HCT116 (cell line): Measurements from ENCODE around the gene IGSF21. TPM values are rescaled to one million over a fixed set of nuclear protein-coding genes. Genes with fewer than 3 reads are reported as not detected.

Experiments used
- ATAC-seq: fragments of 200-7000 bp; cut with Tn5 transposase; 2 replicates; pipeline ENCODE4 v1.9.1; 2020; ENCODE audit warnings: mild to moderate bottlenecking, moderate library complexity
- BruUV-seq: library from RNA; stranded (reverse); fragments of 400-500 nt; replicated peaks from 2 replicates; lab custom pipeline; 2021; lab: Mats Ljungman, UMichigan
- CTCF ChIA-PET: fragments of 300-600 bp; sonication (Branson Sonifier 250); formaldehyde crosslinking; loops from one replicate; lab custom pipeline; 2021; ENCODE audit warnings: antibody characterized with exemption; lab: Charles Lee
- POLR2A ChIA-PET: fragments of 300-600, 350-600 bp; sonication (Branson Sonifier 250); formaldehyde crosslinking; loops from one replicate; lab custom pipeline; 2021; ENCODE audit warnings: antibody characterized with exemption; lab: Charles Lee
- RAD21 ChIA-PET, 2 experiments: fragments of 300-600 bp; sonication (Branson Sonifier 250); formaldehyde crosslinking; loops; one replicate each; lab custom pipeline; 2023; ENCODE audit warnings: low total read pairs in 2 of 2; ENCODE audit not compliant: uncharacterized antibody in 2 of 2, unreplicated experiment in 2 of 2, low non-redundant PET in 1 of 2; lab: Charles Lee
- DNase-seq: peaks from one replicate; pipeline ENCODE4 v3.0.0-alpha.2; 2010; ENCODE audit warnings: low read depth, low spot score
- H2AFZ ChIP-seq: fragments of 200-600 bp; shearing (Covaris generic), sonication (generic); 2 replicates; pipeline ENCODE4 v1.6.1; 2017; ENCODE audit warnings: low read depth, mixed run types, mixed read lengths, antibody characterized with exemption, low read length; ENCODE audit not compliant: poor library complexity, severe bottlenecking
- H3K27ac ChIP-seq: 2 replicates; pipeline ENCODE4 v1.5.1; 2012; ENCODE audit warnings: low read depth, low read length
- H3K27me3 ChIP-seq: fragments of 200-600 bp; sonication (generic); 2 replicates; pipeline ENCODE4 v1.6.1; 2016; ENCODE audit warnings: mixed run types, low read length, mixed read lengths; ENCODE audit not compliant: insufficient read depth
- H3K36me3 ChIP-seq, 2 experiments: fragments of 200-500 bp in 1 of 2; fragments of 200-600 bp in 1 of 2; sonication (Bioruptor generic) in 1 of 2; sonication (generic) in 1 of 2; 2 replicates each; pipeline versions ENCODE4 v1.5.1 to v1.6.1; 2014 to 2016; ENCODE audit warnings: low read length in 2 of 2, inconsistent platforms in 1 of 2, mixed read lengths in 1 of 2, mixed run types in 1 of 2; ENCODE audit not compliant: insufficient read depth in 2 of 2, control insufficient read depth in 1 of 2
- H3K4me1 ChIP-seq, 2 experiments: fragments of 200-600 bp in 1 of 2; sonication (generic) in 1 of 2; 2 replicates each; pipeline versions ENCODE4 v1.5.1 to v1.6.1; 2012 to 2017; ENCODE audit warnings: low read length in 2 of 2, inconsistent platforms in 1 of 2, mild to moderate bottlenecking in 1 of 2, mixed read lengths in 1 of 2, mixed run types in 1 of 2, moderate library complexity in 1 of 2; ENCODE audit not compliant: insufficient read depth in 2 of 2, control insufficient read depth in 1 of 2
- H3K4me2 ChIP-seq: fragments of 200-600 bp; sonication (generic); 2 replicates; pipeline ENCODE4 v1.6.1; 2017; ENCODE audit warnings: mixed run types, low read length, mixed read lengths
- H3K4me3 ChIP-seq, 2 experiments: fragments of 200-600 bp in 1 of 2; sonication (generic) in 1 of 2; replicated peaks in 1 of 2; 2 replicates each; pipeline ENCODE4 v1.5.1; 2011 to 2016; ENCODE audit warnings: low read length in 2 of 2, control low read depth in 1 of 2, low read depth in 1 of 2, mild to moderate bottlenecking in 1 of 2, mixed read lengths in 1 of 2, mixed run types in 1 of 2
- H3K79me2 ChIP-seq: fragments of 200-600 bp; sonication (generic); 2 replicates; pipeline ENCODE4 v1.6.1; 2017; ENCODE audit warnings: mild to moderate bottlenecking, mixed run types, low read length, moderate library complexity, mixed read lengths; ENCODE audit not compliant: insufficient read depth
- H3K9ac ChIP-seq: fragments of 200-600 bp; sonication (generic); 2 replicates; pipeline ENCODE4 v1.6.1; 2016; ENCODE audit warnings: low read length, mixed read lengths
- H3K9me2 ChIP-seq: fragments of 200-600 bp; sonication (generic), shearing (Covaris generic); 2 replicates; pipeline ENCODE4 v1.6.1; 2017; ENCODE audit warnings: mixed run types, mild to moderate bottlenecking, moderate library complexity; ENCODE audit not compliant: insufficient read depth
- H3K9me3 ChIP-seq, 2 experiments: fragments of 200-500 bp in 1 of 2; fragments of 200-600 bp in 1 of 2; sonication (Bioruptor generic) in 1 of 2; sonication (generic) in 1 of 2; 2 replicates each; pipeline ENCODE4 v1.6.1; 2014 to 2017; ENCODE audit warnings: low read length in 2 of 2, mixed read lengths in 2 of 2, inconsistent platforms in 1 of 2, low read depth in 1 of 2, mild to moderate bottlenecking in 1 of 2, mixed run types in 1 of 2, moderate library complexity in 1 of 2; ENCODE audit not compliant: control insufficient read depth in 1 of 2, insufficient read depth in 1 of 2
- H4K20me1 ChIP-seq: fragments of 200-600 bp; sonication (generic), shearing (Covaris generic); 2 replicates; pipeline ENCODE4 v1.6.1; 2017; ENCODE audit warnings: mixed run types, mild to moderate bottlenecking, moderate library complexity; ENCODE audit not compliant: insufficient read depth
- ATF3 ChIP-seq: IDR thresholded peaks from 2 replicates; pipeline ENCODE4 v1.6.1; 2012
- CBX3 ChIP-seq: IDR thresholded peaks from 2 replicates; pipeline ENCODE4 v1.6.1; 2012; ENCODE audit warnings: low read depth
- CTCF ChIP-seq, 3 experiments: fragments of 200-600 bp in 1 of 3; sonication (generic) in 1 of 3; IDR thresholded peaks in 2 of 3; conservative IDR thresholded peaks in 1 of 3; 2 replicates each; pipeline ENCODE4 v1.5.1; 2012 to 2017; ENCODE audit warnings: low read depth in 2 of 3, low read length in 2 of 3, antibody characterized with exemption in 1 of 3, borderline replicate concordance in 1 of 3, control low read depth in 1 of 3, mild to moderate bottlenecking in 1 of 3, mixed read lengths in 1 of 3, mixed run types in 1 of 3, moderate library complexity in 1 of 3; ENCODE audit not compliant: insufficient read depth in 1 of 3
- EGR1 ChIP-seq: IDR thresholded peaks from 2 replicates; pipeline ENCODE4 v1.6.1; 2012; ENCODE audit warnings: low read depth
- ELF1 ChIP-seq: IDR thresholded peaks from 2 replicates; pipeline ENCODE4 v1.6.1; 2012; ENCODE audit warnings: low read depth, borderline replicate concordance
- EZH2 ChIP-seq: fragments of 200-600 bp; sonication (generic); IDR thresholded peaks from 2 replicates; pipeline ENCODE4 v1.6.1; 2017; ENCODE audit warnings: antibody characterized with exemption, mixed run types
- MAX ChIP-seq: IDR thresholded peaks from 2 replicates; pipeline ENCODE4 v1.6.1; 2012
- POLR2A ChIP-seq: IDR thresholded peaks from 2 replicates; pipeline ENCODE4 v1.7.0; 2011; ENCODE audit warnings: borderline replicate concordance; ENCODE audit not compliant: insufficient read depth, insufficient read length; ENCODE audit errors: extremely low read depth
- POLR2AphosphoS5 ChIP-seq: IDR thresholded peaks from 2 replicates; pipeline ENCODE4 v1.6.1; 2011; ENCODE audit warnings: mild to moderate bottlenecking, low read depth, low read length, moderate library complexity
- RAD21 ChIP-seq: IDR thresholded peaks from 2 replicates; pipeline ENCODE4 v1.6.1; 2012; ENCODE audit warnings: low read depth, mild to moderate bottlenecking
- REST ChIP-seq: IDR thresholded peaks from 2 replicates; pipeline ENCODE4 v1.6.1; 2012; ENCODE audit warnings: low read depth
- SRF ChIP-seq: IDR thresholded peaks from 2 replicates; pipeline ENCODE4 v1.6.1; 2012; ENCODE audit warnings: low read depth
- YY1 ChIP-seq: IDR thresholded peaks from 2 replicates; pipeline ENCODE4 v1.6.1; 2011; ENCODE audit warnings: low read length, low read depth, moderate library complexity, mild to moderate bottlenecking; ENCODE audit not compliant: insufficient replicate concordance; ENCODE audit errors: extremely low read depth
- ZBTB33 ChIP-seq: IDR thresholded peaks from 2 replicates; pipeline ENCODE4 v1.6.1; 2011; ENCODE audit warnings: mild to moderate bottlenecking, low read length, moderate library complexity; ENCODE audit not compliant: insufficient replicate concordance; ENCODE audit errors: extremely low read depth
- ZNF274 ChIP-seq: fragments of 200-500 bp; sonication (Bioruptor generic); IDR thresholded peaks from 2 replicates; pipeline ENCODE4 v1.6.1; 2014; ENCODE audit warnings: mild to moderate bottlenecking, low read depth, low read length, inconsistent platforms
- intact Hi-C: fragments of 100-400 bp; cut with micrococcal nuclease; formaldehyde crosslinking; loops from 2 replicates; pipeline ENCODE4 v1.10.0; 2022
- total RNA-seq: library from RNA; stranded (reverse); gene quantifications from one replicate; pipeline ENCODE4 v1.2.1, GENCODE V29; 2021; ENCODE audit not compliant: unreplicated experiment

Gene IGSF21
- total RNA-seq, 1 experiment from 2014 or later: not detected

- TF ChIP-seq CTCF (IDR thresholded peaks at IDR 0.05 in 2 of 3, conservative IDR thresholded peaks at IDR 0.05 in 1 of 3; ENCODE audit: borderline replicate concordance in 1 of 3, insufficient read depth in 1 of 3, low read depth in 2 of 3, low read length in 2 of 3) (no peak), EGR1 (no peak), ATF3 (no peak), MAX (no peak), EZH2 (no peak)
Observed at GRCh38 chr1:18093646-18094045, 14.0 kb upstream of the IGSF21 start (continued).

GRCh38 chr1:18094096-18094495, 13.5 kb upstream of the IGSF21 start:
- intact Hi-C loops: loop anchor here (10.0 kb wide), 1 partner anchor 109 kb away; no protein-coding TSS in a partner anchor
- ChIA-PET POLR2A (no interaction called here), CTCF (no interaction called here), RAD21 (no interaction called here)
- no peak overlapping the region for H3K27ac ChIP-seq
- H3K9me2 ChIP-seq: no peaks in the 10 kb centered on the region
- H3K9me3 ChIP-seq: no peaks in the 10 kb centered on the region
- H3K4me2 ChIP-seq: no peak overlapping the region
- H4K20me1 ChIP-seq: no peaks in the 10 kb centered on the region
- no peak overlapping the region for H2AFZ ChIP-seq
- H3K36me3 ChIP-seq: no peaks in the 10 kb centered on the region
- peaks cover 13% of the 10 kb centered on the region for H3K27me3 ChIP-seq
- no peaks in the 10 kb centered on the region for H3K79me2 ChIP-seq
- ATAC-seq (no peak), DNase-seq (no peak)
- no peak overlapping the region for H3K4me3 ChIP-seq
- no TSS peak for BruUV-seq
- H3K4me1 ChIP-seq: peaks cover 14 to 15% of the 10 kb centered on the region in 2 experiments
- H3K9ac ChIP-seq: no peak overlapping the region
- TF ChIP-seq POLR2A (no peak), RAD21 (no peak), SRF (no peak), POLR2AphosphoS5 (no peak), MAX (no peak), EGR1 (no peak), ELF1 (no peak), REST (no peak), EZH2 (no peak), YY1 (no peak), ZNF274 (no peak), ZBTB33 (no peak), CBX3 (no peak)
